WTC11 (cell line): ENCODE data around the gene PMS2. TPM values are rescaled to one million over a fixed set of nuclear protein-coding genes. Genes with fewer than 3 reads are reported as not detected.

Source experiments
- ATAC-seq: fragments of 200-7000 bp; cut with Tn5 transposase; 2 replicates; pipeline ENCODE4 v1.10.0; 2021; ENCODE audit warnings: mild to moderate bottlenecking, moderate library complexity
- CTCF ChIA-PET: fragments of 300-600 bp; sonication (Branson Sonifier 250); formaldehyde crosslinking; loops from one replicate; lab custom pipeline; 2021; ENCODE audit warnings: antibody characterized with exemption; lab: Charles Lee
- POLR2A ChIA-PET: fragments of 350-600 bp; sonication (Branson Sonifier 250); formaldehyde crosslinking; loops from one replicate; lab custom pipeline; 2021; ENCODE audit warnings: antibody characterized with exemption; lab: Charles Lee
- DNase-seq: peaks from one replicate; pipeline ENCODE4 v3.0.0; 2021; ENCODE audit warnings: low spot score
- H3K27ac Mint-ChIP-seq: 2 replicates; pipeline ENCODE4 v1.8.0; 2021; ENCODE audit warnings: mixed read lengths
- H3K27me3 Mint-ChIP-seq: 2 replicates; pipeline ENCODE4 v1.8.0; 2021; ENCODE audit warnings: low read depth, mild to moderate bottlenecking, moderate library complexity, mixed read lengths
- H3K36me3 Mint-ChIP-seq: 2 replicates; pipeline ENCODE4 v1.8.0; 2021; ENCODE audit warnings: mixed read lengths
- H3K4me1 Mint-ChIP-seq: 2 replicates; pipeline ENCODE4 v1.8.0; 2022; ENCODE audit warnings: mixed read lengths
- H3K4me3 Mint-ChIP-seq: 2 replicates; pipeline ENCODE4 v1.8.0; 2021; ENCODE audit warnings: mild to moderate bottlenecking, moderate library complexity, mixed read lengths
- H3K9me3 Mint-ChIP-seq: 2 replicates; pipeline ENCODE4 v1.8.0; 2021; ENCODE audit warnings: mixed read lengths
- CREM ChIP-seq: sonication (generic); formaldehyde crosslinking; IDR thresholded peaks from 2 replicates; pipeline ENCODE4 v1.8.1; 2022; ENCODE audit warnings: mild to moderate bottlenecking, missing genetic modification reagents, moderate library complexity
- CTCF ChIP-seq: fragments of 200-600 bp; IDR thresholded peaks from 2 replicates; pipeline ENCODE4 v1.8.0; 2022; ENCODE audit warnings: antibody characterized with exemption
- E2F1 ChIP-seq: sonication (generic); formaldehyde crosslinking; IDR thresholded peaks from 2 replicates; pipeline ENCODE4 v1.8.0; 2022; ENCODE audit warnings: mild to moderate bottlenecking, missing genetic modification reagents
- E2F5 ChIP-seq: sonication (generic); formaldehyde crosslinking; IDR thresholded peaks from 2 replicates; pipeline ENCODE4 v1.8.1; 2022; ENCODE audit warnings: mild to moderate bottlenecking, moderate library complexity, missing genetic modification reagents
- EMX1 ChIP-seq: fragments of 250-450 bp; sonication (Bioruptor Pico); IDR thresholded peaks from 2 replicates; pipeline ENCODE4 v1.8.0; 2021; ENCODE audit warnings: mild to moderate bottlenecking
- ERG ChIP-seq: fragments of 250-450 bp; sonication (Bioruptor Pico); IDR thresholded peaks from 2 replicates; pipeline ENCODE4 v1.8.0; 2021; ENCODE audit warnings: mild to moderate bottlenecking
- ESRRA ChIP-seq: sonication (generic); formaldehyde crosslinking; IDR thresholded peaks from 2 replicates; pipeline ENCODE4 v1.8.1; 2022; ENCODE audit warnings: mild to moderate bottlenecking, missing genetic modification reagents, borderline replicate concordance
- FOXP1 ChIP-seq: sonication (generic); formaldehyde crosslinking; IDR thresholded peaks from 2 replicates; pipeline ENCODE4 v1.8.0; 2022; ENCODE audit warnings: missing genetic modification reagents, mild to moderate bottlenecking, moderate library complexity, borderline replicate concordance
- KAT7 ChIP-seq: sonication (generic); formaldehyde crosslinking; IDR thresholded peaks from 2 replicates; pipeline ENCODE4 v1.8.1; 2023; ENCODE audit warnings: missing genetic modification reagents, mild to moderate bottlenecking, borderline replicate concordance
- MAX ChIP-seq: sonication (generic); formaldehyde crosslinking; IDR thresholded peaks from 2 replicates; pipeline ENCODE4 v1.8.0; 2022; ENCODE audit warnings: mild to moderate bottlenecking, missing genetic modification reagents
- NR1H2 ChIP-seq: sonication (generic); formaldehyde crosslinking; IDR thresholded peaks from 2 replicates; pipeline ENCODE4 v1.9.0; 2021; ENCODE audit warnings: mild to moderate bottlenecking, moderate library complexity, missing genetic modification reagents
- PRRX2 ChIP-seq: fragments of 250-450 bp; sonication (Bioruptor Pico); IDR thresholded peaks from 2 replicates; pipeline ENCODE4 v1.8.0; 2021; ENCODE audit warnings: mild to moderate bottlenecking
- TCF7 ChIP-seq: sonication (generic); formaldehyde crosslinking; IDR thresholded peaks from 2 replicates; pipeline ENCODE4 v1.8.0; 2022; ENCODE audit warnings: mild to moderate bottlenecking, low read depth, missing genetic modification reagents, moderate library complexity
- TP53 ChIP-seq: sonication (generic); formaldehyde crosslinking; IDR thresholded peaks from 2 replicates; pipeline ENCODE4 v1.8.1; 2023; ENCODE audit warnings: mild to moderate bottlenecking, missing genetic modification reagents
- USF2 ChIP-seq: sonication (generic); formaldehyde crosslinking; IDR thresholded peaks from 2 replicates; pipeline ENCODE4 v1.8.1; 2023; ENCODE audit warnings: mild to moderate bottlenecking, missing genetic modification reagents, moderate library complexity
- ZNF396 ChIP-seq: fragments of 250-450 bp; sonication (Bioruptor Pico); IDR thresholded peaks from 2 replicates; pipeline ENCODE4 v1.8.0; 2021; ENCODE audit warnings: mild to moderate bottlenecking, moderate library complexity, borderline replicate concordance
- ZNF423 ChIP-seq: fragments of 250-450 bp; sonication (Bioruptor Pico); IDR thresholded peaks from 2 replicates; pipeline ENCODE4 v2.1.2; 2022; ENCODE audit warnings: mild to moderate bottlenecking, moderate library complexity
- ZSCAN18 ChIP-seq: fragments of 250-450 bp; sonication (Bioruptor Pico); IDR thresholded peaks from 2 replicates; pipeline ENCODE4 v2.1.2; 2022; ENCODE audit warnings: mild to moderate bottlenecking, moderate library complexity
- total RNA-seq: library from RNA; stranded (reverse); gene quantifications from 3 replicates; pipeline ENCODE4 v1.2.3, GENCODE V29; 2021

The PMS2 gene
- total RNA-seq, 1 experiment from 2014 or later: 14.6 TPM

- Mint-ChIP-seq H3K36me3 (peaks cover 79% of the 10 kb centered on the region), H3K9me3 (no peaks in the 10 kb centered on the region)
- POLR2A ChIA-PET: interaction anchor here (0.7 kb wide), 1 partner anchor 337 kb away, joined by 3 read pairs; no protein-coding TSS in a partner anchor
These were observed 17.4 kb upstream of the PMS2 start for GRCh38 chr7:6026011-6026819.

GRCh38 chr7:6023974-6024435, 15.2 kb upstream of the PMS2 start:
- no peak for TF ChIP-seq KAT7 (CRISPR knock-in tag)
- TF ChIP-seq MAX (CRISPR knock-in tag): no peak
- no peak for TF ChIP-seq TCF7 (CRISPR knock-in tag)
- no peak for TF ChIP-seq ERG (CRISPR knock-in tag)
- no peak for TF ChIP-seq E2F5 (CRISPR knock-in tag)
- H3K4me3 Mint-ChIP-seq: no peak overlapping the region
- no peaks in the 10 kb centered on the region for H3K9me3 Mint-ChIP-seq
- DNase-seq: no peak
- H3K27me3 Mint-ChIP-seq: no peaks in the 10 kb centered on the region
- POLR2A ChIA-PET: interaction anchor here (0.7 to 1.0 kb wide), 2 partner anchors 15 to 570 kb away, joined by 3 to 4 read pairs; partner anchors contain the start of genes AIMP2 and PMS2
- CTCF ChIA-PET: interaction anchor here (0.7 to 1.5 kb wide), 2 partner anchors 82 to 695 kb away, joined by 3 read pairs; no protein-coding TSS in a partner anchor
- H3K27ac Mint-ChIP-seq: peak overlapping the region; percentile 9
- peaks cover 2% of the 10 kb centered on the region; the same call in 1 of the 2 replicates for H3K4me1 Mint-ChIP-seq
- H3K36me3 Mint-ChIP-seq: peaks cover 98% of the 10 kb centered on the region
- ATAC-seq: no peak

More at GRCh38 chr7:6026011-6026819, 17.4 kb upstream of the PMS2 start:
- Mint-ChIP-seq H3K4me3 (no peak overlapping the region), H3K4me1 (peaks cover 2% of the 10 kb centered on the region; the same call in 1 of the 2 replicates), H3K27ac (peak overlapping the region; percentile 77), H3K27me3 (no peaks in the 10 kb centered on the region)
- CTCF ChIA-PET: interaction anchor here (1.2 to 1.7 kb wide), 5 partner anchors 29 to 170 kb away, joined by 3 to 6 read pairs (median 6); no protein-coding TSS in a partner anchor
- ATAC-seq (peak; percentile 98), DNase-seq (peak; percentile 73)
- TF ChIP-seq ZNF396 (CRISPR knock-in tag): no peak
- TF ChIP-seq EMX1 (CRISPR knock-in tag): no peak
- no peak for TF ChIP-seq PRRX2 (CRISPR knock-in tag)
- TF ChIP-seq ZSCAN18 (CRISPR knock-in tag): no peak
- no peak for TF ChIP-seq ZNF423 (CRISPR knock-in tag)
- no peak for TF ChIP-seq TP53
- no peak for TF ChIP-seq ESRRA (CRISPR knock-in tag)
- TF ChIP-seq E2F5 (CRISPR knock-in tag): no peak
- TF ChIP-seq USF2 (CRISPR knock-in tag): no peak

GRCh38 chr7:6022707-6023106, 13.9 kb upstream of the PMS2 start:
- ChIA-PET CTCF (no interaction called here), POLR2A (no interaction called here)
- ATAC-seq: no peak
- H3K27me3 Mint-ChIP-seq: no peaks in the 10 kb centered on the region
- no peak overlapping the region for H3K27ac Mint-ChIP-seq
- no peaks in the 10 kb centered on the region for H3K9me3 Mint-ChIP-seq
- H3K4me3 Mint-ChIP-seq: no peak overlapping the region
- no peak for TF ChIP-seq E2F1 (CRISPR knock-in tag)
- TF ChIP-seq CREM (CRISPR knock-in tag): no peak
- TF ChIP-seq FOXP1 (CRISPR knock-in tag): no peak
- no peak for TF ChIP-seq CTCF
- TF ChIP-seq NR1H2 (CRISPR knock-in tag): no peak
- no peak for DNase-seq
- H3K36me3 Mint-ChIP-seq: peaks cover 96% of the 10 kb centered on the region
- peaks cover 2% of the 10 kb centered on the region; the same call in 1 of the 2 replicates for H3K4me1 Mint-ChIP-seq
